Natural killer cell (primary cell): ENCODE data around the gene KLHDC10. TPM values are rescaled to one million over a fixed set of nuclear protein-coding genes. Genes with fewer than 3 reads are reported as not detected.

Source experiments
- ATAC-seq, 3 donors: fragments of 150-1000 bp in 2 of 3; fragments of 200-7000 bp in 1 of 3; cut with Tn5 transposase; 1 replicate in 1 of 3; 2 replicates in 2 of 3; pipeline ENCODE4 v1.10.0; 2021; ENCODE audit warnings: mild to moderate bottlenecking in 2 of 3, moderate library complexity in 2 of 3
- DNase-seq, 2 donors: peaks; one replicate each; pipeline versions ENCODE4 v3.0.0 to v3.0.0-alpha.2; 2013 to 2021; ENCODE audit warnings: mixed read lengths in 1 of 2
- H3K27ac ChIP-seq: one replicate; pipeline ENCODE4 v1.5.1; 2013; ENCODE audit warnings: mild to moderate bottlenecking, low read length
- H3K27me3 ChIP-seq: one replicate; pipeline ENCODE4 v1.6.1; 2013; ENCODE audit warnings: low read length; ENCODE audit not compliant: control insufficient read depth, insufficient read depth
- H3K36me3 ChIP-seq: one replicate; pipeline ENCODE4 v1.6.1; 2013; ENCODE audit warnings: low read length; ENCODE audit not compliant: control insufficient read depth, insufficient read depth
- H3K4me1 ChIP-seq: one replicate; pipeline ENCODE4 v1.6.1; 2013; ENCODE audit warnings: low read length; ENCODE audit not compliant: control insufficient read depth, insufficient read depth
- H3K4me3 ChIP-seq: one replicate; pipeline ENCODE4 v1.5.1; 2013; ENCODE audit warnings: low read length
- H3K9me3 ChIP-seq: one replicate; pipeline ENCODE4 v1.6.1; 2013; ENCODE audit warnings: low read length; ENCODE audit not compliant: control insufficient read depth, insufficient read depth
- H3K27ac Mint-ChIP-seq, 2 donors: one replicate each; pipeline ENCODE4 v1.8.0; 2022; ENCODE audit warnings: mild to moderate bottlenecking in 2 of 2, mixed read lengths in 2 of 2, moderate library complexity in 1 of 2
- H3K27me3 Mint-ChIP-seq, 2 donors: one replicate each; pipeline ENCODE4 v1.8.0; 2022; ENCODE audit warnings: low read depth in 2 of 2, mixed read lengths in 2 of 2
- H3K36me3 Mint-ChIP-seq: one replicate; pipeline ENCODE4 v1.8.0; 2022; ENCODE audit warnings: mixed read lengths
- H3K4me1 Mint-ChIP-seq, 2 donors: one replicate each; pipeline ENCODE4 v1.8.0; 2022; ENCODE audit warnings: mixed read lengths in 2 of 2
- H3K4me3 Mint-ChIP-seq: one replicate; pipeline ENCODE4 v1.8.0; 2022; ENCODE audit warnings: mild to moderate bottlenecking, moderate library complexity, mixed read lengths
- H3K9me3 Mint-ChIP-seq, 2 donors: one replicate each; pipeline ENCODE4 v1.8.0; 2022; ENCODE audit warnings: mixed read lengths in 2 of 2
- CTCF ChIP-seq: fragments of 200-600 bp; IDR thresholded peaks from one replicate; pipeline ENCODE4 v1.8.0; 2022; ENCODE audit warnings: antibody characterized with exemption
- WGBS: methylation state at CpG from one replicate; pipeline ENCODE4 v1.1.7; 2013; ENCODE audit warnings: missing lambda C conversion rate; ENCODE audit not compliant: insufficient coverage; 5-methylcytosine and 5-hydroxymethylcytosine counted together
- intact Hi-C: fragments of 100-400 bp; cut with micrococcal nuclease; formaldehyde crosslinking; loops from one replicate; pipeline ENCODE4 v1.14.2; 2022
- total RNA-seq, 4 donors: library from RNA; stranded (reverse); fragments of 120-200 nt in 1 of 4; gene quantifications; one replicate each; pipeline versions ENCODE4 v1.2.3 to v1.2.4, GENCODE V29; 2013 to 2022

The KLHDC10 gene
- total RNA-seq, 3 donors from 2014 or later (not counting 1 experiment from before 2014, with no cell fraction given) = 13.6 to 23.2 (median 21.9) TPM

GRCh38 chr7:130146693-130147405, 76.5 kb downstream of the KLHDC10 start:
- H3K27ac Mint-ChIP-seq = no peak overlapping the region
- Histone ChIP-seq H3K4me3 (no peak overlapping the region), H3K36me3 (no peaks in the 10 kb centered on the region), H3K27ac (no peak overlapping the region), H3K9me3 (peaks cover 6% of the 10 kb centered on the region), H3K4me1 (peaks cover 20% of the 10 kb centered on the region), H3K27me3 (peaks cover 4% of the 10 kb centered on the region)
- H3K27me3 Mint-ChIP-seq = peaks cover 0 to 3% of the 10 kb centered on the region in 2 donors
- DNase-seq = no peak
- TF ChIP-seq CTCF = no peak
- H3K4me1 Mint-ChIP-seq = peaks cover 8 to 13% of the 10 kb centered on the region in 2 donors
- 97% methylated on average over 9 of the region's 9 CpGs for WGBS
- H3K4me3 Mint-ChIP-seq = no peak overlapping the region
- intact Hi-C loops = no loop called here
- no peaks in the 10 kb centered on the region for H3K36me3 Mint-ChIP-seq
- no peaks in the 10 kb centered on the region for H3K9me3 Mint-ChIP-seq
- ATAC-seq = no peak

- Mint-ChIP-seq H3K9me3 (no peaks in the 10 kb centered on the region), H3K4me3 (no peak overlapping the region), H3K36me3 (no peaks in the 10 kb centered on the region), H3K4me1 (peaks cover 8 to 12% of the 10 kb centered on the region in 2 donors), H3K27ac (no peak overlapping the region), H3K27me3 (peaks cover 0 to 3% of the 10 kb centered on the region in 2 donors)
- ATAC-seq (no peak), DNase-seq (no peak)
- H3K27me3 ChIP-seq = peaks cover 4% of the 10 kb centered on the region
- no peak overlapping the region for H3K4me3 ChIP-seq
- peaks cover 21% of the 10 kb centered on the region for H3K4me1 ChIP-seq
- no peak for TF ChIP-seq CTCF
- H3K27ac ChIP-seq = no peak overlapping the region
- intact Hi-C loops = no loop called here
- no peaks in the 10 kb centered on the region for H3K36me3 ChIP-seq
- peaks cover 13% of the 10 kb centered on the region for H3K9me3 ChIP-seq
- 90% methylated on average over 14 of the region's 14 CpGs for WGBS
Observed at GRCh38 chr7:130147710-130148325, 77.5 kb downstream of the KLHDC10 start.

GRCh38 chr7:130148561-130148960, 78.2 kb downstream of the KLHDC10 start:
- Histone ChIP-seq H3K36me3 (no peaks in the 10 kb centered on the region), H3K4me1 (peaks cover 28% of the 10 kb centered on the region), H3K27ac (no peak overlapping the region), H3K9me3 (peaks cover 13% of the 10 kb centered on the region), H3K4me3 (no peak overlapping the region), H3K27me3 (peaks cover 4% of the 10 kb centered on the region)
- no peak for TF ChIP-seq CTCF
- Mint-ChIP-seq H3K36me3 (no peaks in the 10 kb centered on the region), H3K27me3 (peaks cover 0 to 3% of the 10 kb centered on the region in 2 donors), H3K9me3 (no peaks in the 10 kb centered on the region), H3K4me1 (peaks cover 8 to 12% of the 10 kb centered on the region in 2 donors), H3K4me3 (no peak overlapping the region), H3K27ac (no peak overlapping the region)
- ATAC-seq (no peak), DNase-seq (no peak)
- 84% methylated on average over 9 of the region's 9 CpGs for WGBS
- intact Hi-C loops = no loop called here
